ENCODE measurements around the gene AKR1B15.

AKR1B15 gene

DNA sequence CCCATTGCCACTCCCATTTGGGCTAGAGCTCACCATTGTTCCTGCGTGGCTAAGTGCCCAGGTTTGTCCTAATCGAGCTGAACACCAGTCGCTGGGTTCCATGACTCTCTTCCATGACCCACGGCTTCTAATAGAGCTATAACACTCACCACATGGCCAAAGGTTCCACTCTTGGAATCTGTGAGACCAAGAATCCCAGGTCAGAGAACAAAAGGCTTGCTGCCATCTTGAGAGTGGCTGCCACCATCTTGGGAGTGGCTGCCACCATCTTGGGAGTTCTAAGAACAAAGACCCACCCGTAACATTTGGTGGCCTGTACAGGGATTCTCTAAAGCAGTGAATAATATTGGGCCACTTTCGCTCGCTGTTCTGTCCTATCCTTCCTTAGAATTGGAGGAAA is 37.0 kb downstream of the AKR1B15 start:
- Histone ChIP-seq H3K9me3 (ENCODE audit: severe bottlenecking) (no peaks in the 10 kb centered on the region), H3K4me1 (ENCODE audit: insufficient read depth, poor library complexity, severe bottlenecking) (peaks cover 5% of the 10 kb centered on the region), H3K36me3 (ENCODE audit: low read depth) (no peaks in the 10 kb centered on the region), H3K27ac (ENCODE audit: poor library complexity, severe bottlenecking) (no peak overlapping the region), H3K27me3 (ENCODE audit: insufficient read depth, poor library complexity, severe bottlenecking) (no peaks in the 10 kb centered on the region), H3K4me3 (ENCODE audit: severe bottlenecking) (no peak overlapping the region)
- DNase-seq (ENCODE audit: low spot score), result no peak
- TF ChIP-seq, protein P1, sequence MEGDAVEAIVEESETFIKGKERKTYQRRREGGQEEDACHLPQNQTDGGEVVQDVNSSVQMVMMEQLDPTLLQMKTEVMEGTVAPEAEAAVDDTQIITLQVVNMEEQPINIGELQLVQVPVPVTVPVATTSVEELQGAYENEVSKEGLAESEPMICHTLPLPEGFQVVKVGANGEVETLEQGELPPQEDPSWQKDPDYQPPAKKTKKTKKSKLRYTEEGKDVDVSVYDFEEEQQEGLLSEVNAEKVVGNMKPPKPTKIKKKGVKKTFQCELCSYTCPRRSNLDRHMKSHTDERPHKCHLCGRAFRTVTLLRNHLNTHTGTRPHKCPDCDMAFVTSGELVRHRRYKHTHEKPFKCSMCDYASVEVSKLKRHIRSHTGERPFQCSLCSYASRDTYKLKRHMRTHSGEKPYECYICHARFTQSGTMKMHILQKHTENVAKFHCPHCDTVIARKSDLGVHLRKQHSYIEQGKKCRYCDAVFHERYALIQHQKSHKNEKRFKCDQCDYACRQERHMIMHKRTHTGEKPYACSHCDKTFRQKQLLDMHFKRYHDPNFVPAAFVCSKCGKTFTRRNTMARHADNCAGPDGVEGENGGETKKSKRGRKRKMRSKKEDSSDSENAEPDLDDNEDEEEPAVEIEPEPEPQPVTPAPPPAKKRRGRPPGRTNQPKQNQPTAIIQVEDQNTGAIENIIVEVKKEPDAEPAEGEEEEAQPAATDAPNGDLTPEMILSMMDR (IDR thresholded peaks at IDR 0.05; ENCODE audit: poor library complexity, severe bottlenecking), result no peak
- no peak for ATAC-seq (ENCODE audit: low read depth)

DNA sequence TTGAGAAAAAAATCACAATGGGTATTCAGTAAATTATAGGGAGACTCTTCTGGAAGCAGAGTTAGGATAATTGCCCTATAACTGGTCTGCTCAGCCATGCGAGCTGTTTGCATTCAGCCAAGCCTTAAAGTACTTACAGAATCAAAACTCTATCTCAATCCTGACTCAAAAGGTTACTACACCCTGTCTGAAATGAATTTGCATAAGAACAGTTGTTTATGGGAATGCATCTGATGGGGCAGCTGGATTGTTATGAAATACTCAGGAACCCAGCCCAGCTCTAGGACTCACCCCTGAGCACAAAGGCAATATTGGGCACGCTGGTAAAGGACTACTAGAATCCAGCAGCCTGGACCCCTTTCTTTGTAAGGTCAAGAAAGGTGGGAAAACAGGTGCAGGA is 38.8 kb downstream of the AKR1B15 start:
- no peaks in the 10 kb centered on the region for H3K36me3 ChIP-seq (ENCODE audit: low read depth)
- H3K4me3 ChIP-seq (ENCODE audit: severe bottlenecking), result no peak overlapping the region
- H3K27me3 ChIP-seq (ENCODE audit: insufficient read depth, poor library complexity, severe bottlenecking), result no peaks in the 10 kb centered on the region
- ATAC-seq (ENCODE audit: low read depth) (no peak), DNase-seq (ENCODE audit: low spot score) (no peak)
- TF ChIP-seq, protein P1 (IDR thresholded peaks at IDR 0.05; ENCODE audit: poor library complexity, severe bottlenecking), result no peak
- no peak overlapping the region for H3K27ac ChIP-seq (ENCODE audit: poor library complexity, severe bottlenecking)
- peaks cover 5% of the 10 kb centered on the region for H3K4me1 ChIP-seq (ENCODE audit: insufficient read depth, poor library complexity, severe bottlenecking)
- H3K9me3 ChIP-seq (ENCODE audit: severe bottlenecking), result no peaks in the 10 kb centered on the region

DNA sequence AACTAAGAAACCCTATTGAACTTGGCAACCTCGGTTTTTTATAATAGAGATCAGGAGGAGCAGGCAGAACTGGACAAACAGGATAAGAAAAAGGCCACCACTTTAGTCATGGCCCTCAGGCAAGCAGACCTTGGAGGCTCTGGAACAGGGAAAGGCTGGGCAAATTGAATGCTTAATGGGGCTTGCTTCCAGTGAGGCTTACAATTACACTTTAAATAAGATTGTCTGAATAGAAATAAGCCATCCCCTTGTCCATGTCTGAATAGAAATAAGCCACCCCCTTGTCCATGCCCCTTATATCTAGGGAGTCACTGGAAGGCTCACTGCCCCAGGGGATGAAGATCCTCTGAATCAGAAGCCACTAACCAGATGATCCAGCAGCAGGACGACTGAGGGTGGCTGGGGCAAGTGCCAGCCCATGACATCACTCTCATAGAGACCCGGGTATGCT is 40.6 kb downstream of the AKR1B15 start:
- H3K27ac ChIP-seq (ENCODE audit: poor library complexity, severe bottlenecking), result peak overlapping the region; percentile 39
- no peak for ATAC-seq (ENCODE audit: low read depth)
- H3K4me1 ChIP-seq (ENCODE audit: insufficient read depth, poor library complexity, severe bottlenecking), result peaks cover 7% of the 10 kb centered on the region
- no peaks in the 10 kb centered on the region for H3K27me3 ChIP-seq (ENCODE audit: insufficient read depth, poor library complexity, severe bottlenecking)
- H3K4me3 ChIP-seq (ENCODE audit: severe bottlenecking), result no peak overlapping the region
- no peak for DNase-seq (ENCODE audit: low spot score)
- no peaks in the 10 kb centered on the region for H3K36me3 ChIP-seq (ENCODE audit: low read depth)
- TF ChIP-seq, protein P1 (IDR thresholded peaks at IDR 0.05; ENCODE audit: poor library complexity, severe bottlenecking), result no peak
- no peaks in the 10 kb centered on the region for H3K9me3 ChIP-seq (ENCODE audit: severe bottlenecking)

DNA sequence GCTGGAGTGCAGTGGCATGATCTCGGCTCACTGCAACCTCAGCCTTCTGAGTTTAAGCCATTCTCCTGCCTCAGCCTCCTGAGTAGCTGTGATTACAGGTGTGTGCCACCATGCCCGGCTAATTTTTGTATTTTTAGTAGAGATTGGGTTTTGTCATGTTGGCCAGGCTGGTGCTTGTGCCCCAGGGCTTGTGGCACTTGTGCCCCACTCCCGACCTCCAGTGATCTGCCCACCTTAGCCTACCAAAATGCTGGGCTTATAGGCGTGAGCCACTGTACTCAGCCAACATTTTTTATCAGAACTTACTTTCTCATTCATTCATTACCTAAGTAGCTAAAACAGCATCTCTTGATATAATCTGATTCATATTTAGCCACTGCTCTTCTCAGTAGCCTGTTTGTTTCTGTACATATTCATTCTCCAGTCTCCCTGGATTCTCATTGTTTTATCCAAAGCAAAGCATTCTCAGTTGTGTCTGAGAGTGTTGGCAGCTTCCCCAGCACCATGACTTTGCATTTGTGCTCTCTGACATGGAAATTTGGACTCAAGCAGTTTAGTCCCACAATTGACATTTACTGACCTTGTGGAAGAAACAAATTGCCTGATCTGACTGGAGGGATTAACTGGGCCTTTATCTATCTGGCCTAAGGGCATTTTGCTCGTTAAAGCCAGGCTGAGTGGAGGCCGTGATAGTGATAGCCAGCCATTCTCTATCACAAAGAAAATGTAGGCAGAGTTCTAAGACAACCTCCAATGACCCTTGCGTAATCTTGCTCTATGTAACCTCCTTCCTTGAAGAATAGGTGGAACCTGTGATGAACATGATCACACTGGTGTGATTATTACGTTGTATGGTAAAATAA is 44.9 kb downstream of the AKR1B15 start:
- no peaks in the 10 kb centered on the region for H3K36me3 ChIP-seq (ENCODE audit: low read depth)
- H3K27me3 ChIP-seq (ENCODE audit: insufficient read depth, poor library complexity, severe bottlenecking), result no peaks in the 10 kb centered on the region
- ATAC-seq (ENCODE audit: low read depth), result no peak
- no peak for DNase-seq (ENCODE audit: low spot score)
- H3K27ac ChIP-seq (ENCODE audit: poor library complexity, severe bottlenecking), result peak overlapping the region; percentile 10
- H3K4me3 ChIP-seq (ENCODE audit: severe bottlenecking), result no peak overlapping the region
- H3K9me3 ChIP-seq (ENCODE audit: severe bottlenecking), result no peaks in the 10 kb centered on the region
- TF ChIP-seq, protein P1 (IDR thresholded peaks at IDR 0.05; ENCODE audit: poor library complexity, severe bottlenecking), result no peak
- H3K4me1 ChIP-seq (ENCODE audit: insufficient read depth, poor library complexity, severe bottlenecking), result peaks cover 7% of the 10 kb centered on the region

DNA sequence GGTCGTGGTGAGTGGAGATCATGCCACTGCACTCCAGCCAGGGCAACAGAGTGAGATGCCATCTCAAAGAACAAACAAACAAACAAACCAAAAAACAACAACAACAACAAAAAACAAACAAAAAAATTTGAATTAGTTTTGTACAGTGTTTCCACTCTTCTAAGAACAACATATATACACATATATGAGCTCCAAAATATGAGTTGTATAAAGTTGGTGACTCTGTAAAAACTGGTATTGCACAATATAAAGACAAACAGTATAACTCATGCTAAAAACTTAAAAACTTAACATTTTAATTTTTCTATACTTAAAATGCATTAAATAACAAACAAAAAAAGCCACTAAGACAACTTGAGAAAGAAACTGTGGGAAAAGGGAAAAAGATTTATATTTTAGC is 46.0 kb downstream of the AKR1B15 start:
- DNase-seq (ENCODE audit: low spot score) (no peak), ATAC-seq (ENCODE audit: low read depth) (no peak)
- no peaks in the 10 kb centered on the region for H3K36me3 ChIP-seq (ENCODE audit: low read depth)
- no peaks in the 10 kb centered on the region for H3K27me3 ChIP-seq (ENCODE audit: insufficient read depth, poor library complexity, severe bottlenecking)
- TF ChIP-seq, protein P1 (IDR thresholded peaks at IDR 0.05; ENCODE audit: poor library complexity, severe bottlenecking), result no peak
- no peak overlapping the region for H3K4me3 ChIP-seq (ENCODE audit: severe bottlenecking)
- no peak overlapping the region for H3K27ac ChIP-seq (ENCODE audit: poor library complexity, severe bottlenecking)
- peaks cover 4% of the 10 kb centered on the region for H3K4me1 ChIP-seq (ENCODE audit: insufficient read depth, poor library complexity, severe bottlenecking)
- no peaks in the 10 kb centered on the region for H3K9me3 ChIP-seq (ENCODE audit: severe bottlenecking)

Data from RWPE2 (cell line).